HepG2 (cell line): ENCODE data around the gene MCC. TPM values are rescaled to one million over a fixed set of nuclear protein-coding genes. Genes with fewer than 3 reads are reported as not detected.

Source experiments
- CENPBD1 ChIP-seq: sonication (generic); formaldehyde crosslinking; IDR thresholded peaks from 2 replicates; pipeline ENCODE4 v1.8.0; 2022; ENCODE audit warnings: missing genetic modification reagents, low read depth, mild to moderate bottlenecking, borderline replicate concordance
- DMAP1 ChIP-seq: IDR thresholded peaks from 2 replicates; pipeline ENCODE4 v1.6.1; 2016
- ELF4 ChIP-seq: sonication (generic); formaldehyde crosslinking; IDR thresholded peaks from 2 replicates; pipeline ENCODE4 v1.5.0; 2020; ENCODE audit warnings: missing genetic modification reagents, mild to moderate bottlenecking, moderate library complexity, borderline replicate concordance
- FOSL2 ChIP-seq: sonication (generic); formaldehyde crosslinking; IDR thresholded peaks from 2 replicates; pipeline ENCODE4 v1.4.0; 2020; ENCODE audit warnings: missing genetic modification reagents
- KAT7 ChIP-seq: IDR thresholded peaks from 2 replicates; pipeline ENCODE4 v1.6.1; 2018; ENCODE audit warnings: borderline replicate concordance, missing compliant biosample characterization
- KDM2A ChIP-seq: sonication (generic); formaldehyde crosslinking; IDR thresholded peaks from 2 replicates; pipeline ENCODE4 v1.4.0; 2020; ENCODE audit warnings: low read depth, missing genetic modification reagents, borderline replicate concordance
- PAF1 ChIP-seq: IDR thresholded peaks from 2 replicates; pipeline ENCODE4 v1.6.1; 2016; ENCODE audit warnings: missing genetic modification reagents, missing compliant biosample characterization
- SOX5 ChIP-seq: IDR thresholded peaks from 2 replicates; pipeline ENCODE4 v1.6.1; 2016; ENCODE audit warnings: borderline replicate concordance
- SOX6 ChIP-seq, 2 experiments: fragments of 450-650 bp in 1 of 2; sonication (generic) in 1 of 2; formaldehyde crosslinking in 1 of 2; IDR thresholded peaks; 2 replicates each; pipeline versions ENCODE4 v1.4.0 to v1.6.1; 2017 to 2020; ENCODE audit warnings: antibody characterized with exemption in 1 of 2, mild to moderate bottlenecking in 1 of 2, missing genetic modification reagents in 1 of 2
- ZEB1 ChIP-seq: IDR thresholded peaks from 2 replicates; pipeline ENCODE4 v1.6.1; 2012; ENCODE audit warnings: mild to moderate bottlenecking, low read depth, inconsistent platforms; ENCODE audit not compliant: insufficient replicate concordance
- ZNF331 ChIP-seq: sonication (generic); formaldehyde crosslinking; IDR thresholded peaks from 2 replicates; pipeline ENCODE4 v1.4.0; 2020; ENCODE audit warnings: missing genetic modification reagents
- ZNF614 ChIP-seq: IDR thresholded peaks from 2 replicates; pipeline ENCODE4 v1.6.1; 2018; ENCODE audit warnings: missing biosample characterization, missing genetic modification reagents, inconsistent platforms, borderline replicate concordance
- ZNF616 ChIP-seq: sonication (generic); formaldehyde crosslinking; IDR thresholded peaks from 2 replicates; pipeline ENCODE4 v1.5.0; 2020; ENCODE audit warnings: low read depth, mild to moderate bottlenecking, missing genetic modification reagents
- ZNF704 ChIP-seq: sonication (generic); formaldehyde crosslinking; IDR thresholded peaks from 2 replicates; pipeline ENCODE4 v1.8.1; 2023; ENCODE audit warnings: mild to moderate bottlenecking, inconsistent platforms, moderate library complexity, missing genetic modification reagents, borderline replicate concordance
- ZNF883 ChIP-seq: sonication (generic); formaldehyde crosslinking; IDR thresholded peaks from 2 replicates; pipeline ENCODE4 v1.5.1; 2020; ENCODE audit warnings: mild to moderate bottlenecking, missing genetic modification reagents; ENCODE audit errors: not compliant biosample characterization
- ZSCAN20 ChIP-seq: sonication (generic); formaldehyde crosslinking; IDR thresholded peaks from 2 replicates; pipeline ENCODE4 v1.4.0; 2020; ENCODE audit warnings: missing genetic modification reagents, mild to moderate bottlenecking, borderline replicate concordance
- polyA plus RNA-seq, 8 experiments: library from polyadenylated mRNA; depleted of rRNA in 3 of 8; stranded (reverse) in 7 of 8; unstranded in 1 of 8; fragments of >200 nt; fragmentation: Illumina TruSeq in 4 of 8; extraction: Trizol in 4 of 8; gene quantifications; 2 replicates each; pipeline versions ENCODE4 v1.2.1 to v1.2.3, GENCODE V29; 2011 to 2016; ENCODE audit warnings: low read depth in 4 of 8, missing spikeins in 1 of 8, mixed read lengths in 1 of 8; ENCODE audit not compliant: insufficient read depth in 1 of 8
- total RNA-seq, 5 experiments: library from RNA; depleted of rRNA; stranded (reverse); fragments of >200 nt; fragmentation: Illumina TruSeq; extraction: Trizol; gene quantifications; 2 replicates each; pipeline ENCODE4 v1.2.3, GENCODE V29; 2016; ENCODE audit warnings: low read depth in 1 of 5
- TF ChIP-seq, protein P1 (sequence below), 2 experiments: sonication (generic) in 1 of 2; formaldehyde crosslinking in 1 of 2; IDR thresholded peaks; 2 replicates each; pipeline versions ENCODE4 v1.6.1 to v1.9.0; 2014 to 2022; ENCODE audit warnings: antibody characterized with exemption in 1 of 2, borderline replicate concordance in 1 of 2, inconsistent platforms in 1 of 2, low read depth in 1 of 2, missing genetic modification reagents in 1 of 2
- TF ChIP-seq, protein P2 (sequence below): sonication (generic); formaldehyde crosslinking; IDR thresholded peaks from 2 replicates; pipeline ENCODE4 v1.4.0; 2020; ENCODE audit warnings: mild to moderate bottlenecking, missing genetic modification reagents

Gene MCC
- total and polyA plus RNA-seq, 2 of the 13 experiments (the other 11 are each of a cell fraction or from before 2014, with no cell fraction given): 0.55 to 2.4 TPM

- TF ChIP-seq, protein P1, sequence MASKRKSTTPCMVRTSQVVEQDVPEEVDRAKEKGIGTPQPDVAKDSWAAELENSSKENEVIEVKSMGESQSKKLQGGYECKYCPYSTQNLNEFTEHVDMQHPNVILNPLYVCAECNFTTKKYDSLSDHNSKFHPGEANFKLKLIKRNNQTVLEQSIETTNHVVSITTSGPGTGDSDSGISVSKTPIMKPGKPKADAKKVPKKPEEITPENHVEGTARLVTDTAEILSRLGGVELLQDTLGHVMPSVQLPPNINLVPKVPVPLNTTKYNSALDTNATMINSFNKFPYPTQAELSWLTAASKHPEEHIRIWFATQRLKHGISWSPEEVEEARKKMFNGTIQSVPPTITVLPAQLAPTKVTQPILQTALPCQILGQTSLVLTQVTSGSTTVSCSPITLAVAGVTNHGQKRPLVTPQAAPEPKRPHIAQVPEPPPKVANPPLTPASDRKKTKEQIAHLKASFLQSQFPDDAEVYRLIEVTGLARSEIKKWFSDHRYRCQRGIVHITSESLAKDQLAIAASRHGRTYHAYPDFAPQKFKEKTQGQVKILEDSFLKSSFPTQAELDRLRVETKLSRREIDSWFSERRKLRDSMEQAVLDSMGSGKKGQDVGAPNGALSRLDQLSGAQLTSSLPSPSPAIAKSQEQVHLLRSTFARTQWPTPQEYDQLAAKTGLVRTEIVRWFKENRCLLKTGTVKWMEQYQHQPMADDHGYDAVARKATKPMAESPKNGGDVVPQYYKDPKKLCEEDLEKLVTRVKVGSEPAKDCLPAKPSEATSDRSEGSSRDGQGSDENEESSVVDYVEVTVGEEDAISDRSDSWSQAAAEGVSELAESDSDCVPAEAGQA (IDR thresholded peaks at IDR 0.05; ENCODE audit: low read depth): peak; percentile 30; the same call in 1 of the 2 replicates
- TF ChIP-seq, protein P1 (CRISPR knock-in tag; IDR thresholded peaks at IDR 0.05; ENCODE audit: borderline replicate concordance): no peak
- TF ChIP-seq KAT7 (CRISPR knock-in tag) (peak; percentile 41), ELF4 (peak; percentile 42; the same call in 1 of the 2 replicates), KDM2A (CRISPR knock-in tag) (peak; percentile 84), ZNF616 (no peak), CENPBD1 (no peak), ZNF614 (CRISPR knock-in tag) (0 out of 2 replicates have a peak, but pooled peaks have one; percentile 16), PAF1 (CRISPR knock-in tag) (no peak), ZNF331 (CRISPR knock-in tag) (peak; percentile 44; the same call in 1 of the 2 replicates), FOSL2 (CRISPR knock-in tag) (peak; percentile 32; the same call in 1 of the 2 replicates), DMAP1 (CRISPR knock-in tag) (peak; percentile 88), ZEB1 (no peak), ZSCAN20 (CRISPR knock-in tag) (no peak), SOX5 (CRISPR knock-in tag) (peak; percentile 55), ZNF704 (peak; percentile 45; the same call in 1 of the 2 replicates), ZNF883 (peak; percentile 74), SOX6 (IDR thresholded peaks at IDR 0.05) (no peak), SOX6 (CRISPR knock-in tag; IDR thresholded peaks at IDR 0.05) (peak; percentile 51; the same call in 1 of the 2 replicates)
- TF ChIP-seq, protein P2, sequence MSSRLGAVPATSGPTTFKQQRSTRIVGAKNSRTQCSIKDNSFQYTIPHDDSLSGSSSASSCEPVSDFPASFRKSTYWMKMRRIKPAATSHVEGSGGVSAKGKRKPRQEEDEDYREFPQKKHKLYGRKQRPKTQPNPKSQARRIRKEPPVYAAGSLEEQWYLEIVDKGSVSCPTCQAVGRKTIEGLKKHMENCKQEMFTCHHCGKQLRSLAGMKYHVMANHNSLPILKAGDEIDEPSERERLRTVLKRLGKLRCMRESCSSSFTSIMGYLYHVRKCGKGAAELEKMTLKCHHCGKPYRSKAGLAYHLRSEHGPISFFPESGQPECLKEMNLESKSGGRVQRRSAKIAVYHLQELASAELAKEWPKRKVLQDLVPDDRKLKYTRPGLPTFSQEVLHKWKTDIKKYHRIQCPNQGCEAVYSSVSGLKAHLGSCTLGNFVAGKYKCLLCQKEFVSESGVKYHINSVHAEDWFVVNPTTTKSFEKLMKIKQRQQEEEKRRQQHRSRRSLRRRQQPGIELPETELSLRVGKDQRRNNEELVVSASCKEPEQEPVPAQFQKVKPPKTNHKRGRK (CRISPR knock-in tag): no peak
Observed at GRCh38 chr5:112976432-112977309, 511.6 kb downstream of the MCC start, which contains the start of gene DCP2 (continued).
